Stimulated activated CD4-positive, alpha-beta T cell treated with anti-CD3 and anti-CD28 coated beads, Interleukin-4, amount 100 ng/mL, for 48 hours (primary cell): ENCODE data around the gene STK25.

ENCODE experiments used
- DNase-seq, 2 donors: peaks; one replicate each; pipeline ENCODE4 v3.0.0-alpha.2; 2020; ENCODE audit warnings: low read depth in 2 of 2

Gene STK25

DNA sequence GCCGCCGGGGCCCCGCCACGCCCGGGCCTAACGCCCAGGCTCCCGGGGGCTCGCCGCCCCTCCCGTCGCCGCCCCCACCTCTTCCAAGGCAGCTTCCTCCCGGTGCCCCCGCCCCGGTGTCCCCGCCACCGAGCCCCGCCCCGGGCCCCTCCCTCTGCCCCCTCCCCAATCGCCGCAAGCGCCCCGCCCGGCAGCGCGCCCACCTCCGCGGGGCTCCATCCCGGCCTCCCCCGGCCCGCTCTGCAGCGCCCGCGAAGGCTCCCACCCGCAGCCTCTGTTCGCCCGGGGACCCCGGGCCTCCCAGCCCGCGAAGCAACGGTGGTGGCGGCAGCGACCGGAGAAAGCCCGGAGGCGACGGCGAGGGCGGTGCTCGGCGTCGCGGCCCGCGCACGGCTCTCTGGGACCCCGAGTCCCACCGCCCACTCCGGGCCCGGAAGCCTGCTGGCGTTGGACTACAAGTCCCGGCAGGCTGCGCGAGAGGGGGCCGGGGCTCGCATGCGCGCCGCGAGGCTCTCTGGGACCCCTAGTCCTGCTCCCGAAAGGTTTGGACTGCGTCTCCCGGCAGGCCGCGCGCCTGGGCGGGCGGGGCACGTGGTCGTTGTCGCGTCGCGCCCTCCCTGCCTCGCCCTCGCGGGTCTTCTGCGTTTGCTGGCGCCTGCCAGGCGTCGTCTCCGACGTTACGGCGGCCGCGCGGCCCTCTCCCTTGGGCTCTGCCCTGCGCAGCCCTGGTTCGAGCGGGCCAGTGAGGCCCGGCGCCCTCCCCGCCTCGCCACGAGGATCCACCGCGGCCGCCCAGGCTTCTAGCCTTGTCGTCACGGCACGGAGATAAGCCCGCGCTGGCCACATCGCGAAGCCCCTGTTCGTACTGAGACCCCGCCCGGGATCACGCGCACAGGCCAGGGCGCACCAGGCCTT, at the start of gene STK25:
Gene STK25 (minus strand): TSS at position 345 of the 915 bp plus-strand sequence. CDS start 549 bp downstream, outside the sequence.
- peak; percentile 96 to 97 for DNase-seq

DNA sequence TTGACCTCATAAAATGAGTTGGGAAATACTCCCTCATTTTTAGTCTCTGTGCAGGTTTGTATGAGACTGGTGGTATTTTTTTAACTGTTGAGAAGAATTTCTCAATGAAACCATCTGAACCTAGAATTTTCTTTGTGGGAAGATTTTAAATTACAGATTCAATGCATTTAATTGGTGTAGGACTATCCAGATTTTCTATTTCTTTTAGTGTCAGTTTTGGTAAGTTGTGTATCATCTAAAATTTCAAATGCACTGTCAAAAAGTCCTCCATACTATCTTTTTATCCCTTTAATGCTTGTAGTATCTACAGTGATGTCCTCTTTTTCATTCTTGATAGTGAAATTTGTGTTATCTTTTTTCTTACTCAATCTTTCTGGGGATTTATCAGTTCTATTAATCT, 48.4 kb upstream of the STK25 start:
- no peak for DNase-seq

DNA sequence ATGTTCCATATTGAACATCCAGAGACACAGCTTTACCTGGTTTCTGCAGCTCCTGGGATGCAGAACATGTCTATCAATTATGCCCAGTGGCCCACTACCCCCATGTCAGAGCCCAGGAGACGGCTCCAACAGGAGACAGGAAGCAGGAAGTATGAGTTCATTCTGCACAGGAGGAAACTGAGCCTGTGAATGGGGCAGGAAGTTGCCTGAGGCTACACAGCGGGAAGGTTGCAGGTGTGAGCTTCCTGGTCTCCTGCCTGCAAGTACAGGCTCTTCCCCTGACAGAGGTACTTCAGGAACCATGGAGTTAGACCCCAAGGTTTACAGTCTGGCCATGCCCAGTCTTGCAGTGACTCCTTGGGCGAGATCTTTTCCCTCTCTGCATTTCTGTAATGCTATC, 47.3 kb upstream of the STK25 start:
- no peak for DNase-seq

DNA sequence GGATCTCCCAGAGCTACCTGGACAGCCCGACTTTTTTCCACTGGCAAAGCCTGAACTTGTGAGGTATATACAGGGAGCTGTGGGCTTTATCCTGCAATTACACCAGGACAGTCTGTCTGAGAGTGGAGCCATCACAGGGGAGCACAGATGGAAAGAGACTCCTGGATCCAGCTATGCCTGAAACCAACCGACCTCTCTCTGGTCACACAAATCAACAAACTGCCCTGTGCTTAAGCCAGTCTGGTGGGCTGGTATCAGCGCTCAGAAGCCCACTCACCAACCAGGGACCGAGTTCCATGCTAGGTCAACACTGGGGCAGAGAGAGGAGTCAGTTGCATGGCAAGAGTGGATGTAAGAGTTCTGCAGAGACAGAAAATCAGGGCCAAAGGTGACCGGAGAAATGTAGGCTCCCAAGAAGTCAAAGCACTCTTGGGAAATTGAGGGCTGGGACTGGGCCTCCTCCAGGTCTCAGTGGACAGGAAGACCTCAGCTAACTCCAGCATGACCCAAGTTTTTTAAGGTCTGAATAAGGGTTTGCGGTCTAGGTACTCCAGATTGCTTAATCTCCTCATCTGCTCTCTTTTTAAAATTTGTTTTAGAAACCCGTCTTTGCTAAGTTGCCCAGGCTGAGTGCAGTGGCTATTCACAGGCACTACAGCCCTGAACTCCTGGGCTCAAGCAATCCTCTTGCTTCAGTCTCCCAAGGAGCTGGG, 46.4 kb upstream of the STK25 start:
- no peak for DNase-seq

DNA sequence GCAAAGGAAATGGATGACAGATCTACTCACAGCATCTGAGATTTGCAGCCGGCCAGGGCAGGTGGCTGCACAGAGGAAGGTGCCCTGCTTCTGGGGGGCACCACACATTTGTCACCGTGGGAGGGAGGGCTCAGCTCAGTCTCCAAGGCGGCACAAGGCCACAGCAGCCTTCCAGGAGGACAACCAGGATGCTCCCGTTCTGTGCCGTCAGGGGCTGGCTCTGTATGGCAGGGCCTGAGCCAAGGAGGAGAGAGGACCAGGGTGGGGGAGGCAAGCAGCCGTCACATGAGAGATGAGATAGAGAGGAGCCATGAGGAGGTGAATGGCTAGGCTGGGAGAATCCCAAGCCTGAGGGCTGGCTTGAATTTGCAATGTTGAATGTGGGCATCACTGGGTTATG, 45.6 kb upstream of the STK25 start:
- no peak for DNase-seq

DNA sequence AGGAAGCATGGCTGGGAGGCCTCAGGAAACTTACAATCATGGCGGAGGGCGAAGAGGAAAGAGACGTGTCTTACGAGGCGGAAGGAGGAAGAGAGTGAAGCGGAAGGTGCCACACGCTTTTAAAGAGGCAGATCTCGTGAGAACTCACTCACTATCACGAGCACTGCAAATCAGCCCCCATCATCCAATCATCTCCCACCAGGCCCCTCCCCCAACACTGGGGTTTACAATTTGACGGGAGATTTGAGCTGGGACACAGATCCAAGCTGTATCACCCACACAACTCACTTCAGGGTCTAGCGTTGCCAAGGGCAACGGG, 45.1 kb upstream of the STK25 start:
- DNase-seq, result no peak

DNA sequence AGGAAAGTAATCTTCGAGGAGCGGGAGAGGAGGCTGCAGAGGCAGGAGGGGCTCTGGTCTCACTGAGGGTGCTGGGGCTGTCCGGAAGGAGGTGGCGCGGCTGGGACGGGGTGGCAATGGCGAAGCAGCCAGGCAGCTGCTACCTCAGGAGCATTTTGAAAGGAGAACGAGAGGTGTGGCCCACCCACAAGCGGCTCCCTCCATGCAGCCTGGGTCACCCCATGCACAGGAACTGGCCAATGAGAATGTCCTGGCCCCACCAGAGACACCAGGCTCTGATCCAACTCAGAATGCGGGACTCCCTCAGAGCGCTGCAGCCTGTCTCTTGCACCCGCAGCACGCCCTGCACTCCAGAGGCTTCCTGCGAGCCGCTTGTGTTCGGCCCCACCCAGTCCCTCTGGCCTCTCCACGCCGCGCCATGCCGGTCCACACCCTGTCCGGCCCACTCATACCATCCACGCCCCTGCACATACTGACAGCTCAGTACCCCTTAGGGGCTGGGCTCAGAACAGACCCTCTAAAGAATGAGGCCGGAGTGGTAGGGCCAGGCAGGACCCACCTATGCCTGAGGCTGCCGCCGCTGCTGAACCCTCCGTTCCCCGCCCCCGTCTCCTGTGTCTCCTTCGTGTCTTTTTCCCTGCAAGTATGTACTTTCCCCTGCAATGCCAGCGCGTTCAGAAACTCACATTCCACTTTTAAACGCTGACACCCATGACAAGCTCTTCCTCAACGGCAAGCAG, 43.8 kb upstream of the STK25 start:
- DNase-seq, result no peak

DNA sequence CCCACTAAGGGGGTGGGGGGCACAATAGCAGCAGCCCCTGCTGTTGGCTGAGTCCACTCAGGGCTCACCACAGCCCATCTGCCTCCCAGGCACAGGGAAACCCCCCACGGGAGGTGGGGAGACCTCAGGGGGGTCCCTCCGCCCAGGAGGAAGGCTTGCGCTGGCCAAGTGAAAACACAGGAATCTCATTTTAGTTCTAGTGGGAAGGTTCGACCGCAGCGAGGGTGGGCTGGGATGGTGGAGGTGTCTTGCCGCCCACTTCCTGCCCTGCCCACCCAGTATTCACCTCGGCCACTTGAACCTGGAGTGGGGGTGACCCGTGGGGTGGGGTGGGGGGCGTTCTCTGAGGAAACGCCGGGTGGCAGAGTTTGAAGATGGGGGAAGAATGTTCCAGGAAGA, 43.2 kb upstream of the STK25 start:
- DNase-seq, result no peak

DNA sequence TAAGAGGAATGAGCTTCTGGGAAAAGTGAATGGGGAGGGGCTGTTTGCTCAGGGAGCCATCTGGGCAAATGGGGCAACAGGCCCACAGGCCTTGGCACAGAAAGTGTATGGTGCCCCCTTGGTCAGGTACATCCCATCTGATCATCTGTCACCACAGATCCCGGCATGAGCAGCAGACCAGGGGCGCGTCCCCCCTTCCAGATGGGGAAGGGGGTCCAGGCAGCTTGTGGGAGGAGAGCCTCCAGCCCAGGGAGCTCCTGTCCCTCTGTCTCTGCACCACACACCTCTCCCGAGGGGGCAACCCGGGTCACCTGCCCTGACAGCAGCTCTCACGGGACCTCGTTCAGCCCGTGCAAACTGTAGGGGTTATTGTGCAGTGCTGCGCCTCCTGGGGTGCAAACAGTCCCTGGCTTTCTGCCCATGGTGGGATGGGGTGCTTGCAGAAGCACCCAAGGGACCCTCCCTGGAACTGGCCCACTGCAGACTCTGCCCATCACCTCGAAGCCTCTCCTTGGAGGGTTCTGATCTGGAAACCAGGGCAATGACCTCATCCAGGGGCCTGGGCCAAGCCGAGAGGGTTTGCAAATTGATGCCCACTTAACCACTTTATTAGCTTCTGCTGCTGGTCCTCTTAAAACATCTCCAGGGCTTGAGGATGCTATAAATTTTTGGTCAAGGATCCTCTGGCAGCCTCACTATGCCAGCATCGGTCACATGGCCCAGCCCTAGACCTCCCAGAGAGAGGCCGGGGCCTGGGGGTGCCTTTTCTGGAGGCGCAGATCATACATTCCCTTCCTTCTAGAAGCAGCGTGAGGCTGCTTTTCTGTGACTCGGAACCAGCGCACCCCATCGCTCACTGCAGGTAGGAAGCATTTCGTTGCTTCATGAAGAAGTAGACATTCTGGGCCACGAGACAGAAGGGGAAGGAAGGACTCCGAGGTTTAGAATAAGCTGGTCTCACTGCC, 42.5 kb upstream of the STK25 start:
- no peak for DNase-seq

DNA sequence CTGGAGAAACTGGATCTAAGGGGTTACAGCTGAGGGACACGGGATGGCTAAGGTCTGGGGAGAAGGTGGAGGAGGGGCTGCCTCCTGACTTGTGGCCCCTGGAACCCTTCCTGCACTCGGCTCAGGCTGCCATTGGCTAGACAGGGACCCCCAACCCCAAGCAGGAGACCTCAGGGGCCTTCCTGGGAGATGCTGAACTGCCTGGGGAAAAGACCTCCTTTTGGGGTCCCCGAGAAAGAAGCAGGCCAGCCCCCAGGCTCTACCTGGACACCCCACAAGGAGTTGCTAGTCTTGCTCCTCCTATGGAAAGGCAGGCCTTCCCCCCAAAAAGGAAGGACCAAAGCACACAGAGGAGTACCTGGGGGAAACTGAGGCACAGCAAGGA, 40.1 kb upstream of the STK25 start:
- DNase-seq, result no peak

DNA sequence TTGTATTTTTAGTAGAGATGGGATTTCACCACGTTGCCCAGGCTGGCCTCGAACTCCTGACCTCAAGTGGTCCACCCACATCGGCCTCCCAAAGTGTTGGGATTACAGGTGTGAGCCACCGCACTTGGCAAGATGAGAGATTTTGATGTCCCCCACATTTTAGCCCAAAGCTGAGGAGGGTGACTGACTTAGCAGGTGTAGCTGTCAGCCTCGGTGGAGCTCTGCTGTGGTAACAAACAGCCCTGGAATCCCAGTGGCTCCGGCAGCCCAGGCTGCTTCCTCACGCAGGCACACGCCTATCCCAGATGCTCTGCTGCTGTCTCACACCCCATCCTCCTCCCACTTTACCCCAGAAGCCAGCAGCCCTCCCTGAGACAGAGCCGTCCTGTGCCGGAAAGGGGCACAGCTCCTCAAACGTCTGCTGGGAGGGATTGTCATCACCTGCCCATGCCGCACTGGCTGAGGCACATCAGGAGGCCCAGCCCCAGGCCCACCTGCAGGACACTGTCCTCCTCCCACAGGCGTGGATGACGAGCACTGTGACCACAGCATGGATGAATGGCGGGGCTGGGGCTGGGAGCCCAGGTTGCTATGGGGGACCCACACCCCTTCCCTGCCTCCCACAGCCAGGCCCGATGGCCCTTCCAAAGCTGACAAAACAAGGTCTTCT, 39.5 kb upstream of the STK25 start:
- no peak for DNase-seq

DNA sequence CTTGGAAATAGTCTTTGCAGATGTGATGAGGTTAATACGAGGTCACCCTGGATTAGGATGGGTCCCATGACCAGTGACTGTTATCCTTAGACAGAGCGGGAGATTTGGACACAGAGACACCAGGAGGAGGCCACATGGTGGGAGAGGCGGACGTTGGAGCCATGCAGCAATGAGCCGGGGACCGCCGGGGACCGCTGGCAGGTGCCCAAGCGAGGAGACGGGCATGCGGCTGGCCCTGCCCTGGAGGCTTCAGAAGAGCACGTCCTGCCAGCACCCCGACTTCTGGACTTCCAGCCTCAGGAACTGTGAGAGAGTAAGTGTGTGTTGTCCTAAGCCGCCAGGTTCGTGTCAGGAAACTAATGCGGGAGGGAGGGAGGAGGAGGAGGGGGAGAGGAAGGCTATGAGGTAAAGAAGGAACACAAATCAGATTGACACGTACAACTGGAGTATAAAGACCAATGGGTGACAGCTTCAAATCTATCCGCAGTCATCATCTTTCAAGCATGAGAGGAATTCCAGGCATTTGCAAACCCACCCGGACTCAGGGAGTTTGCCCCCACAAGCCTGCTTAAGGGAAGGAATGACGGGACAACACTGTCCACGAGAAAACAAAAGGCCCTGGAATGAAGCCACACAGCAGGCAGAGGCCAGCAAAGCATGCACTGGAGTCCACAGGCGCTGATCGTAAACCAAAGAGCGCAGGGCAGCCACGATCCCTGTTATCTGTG, 38.6 kb upstream of the STK25 start:
- DNase-seq, result no peak

DNA sequence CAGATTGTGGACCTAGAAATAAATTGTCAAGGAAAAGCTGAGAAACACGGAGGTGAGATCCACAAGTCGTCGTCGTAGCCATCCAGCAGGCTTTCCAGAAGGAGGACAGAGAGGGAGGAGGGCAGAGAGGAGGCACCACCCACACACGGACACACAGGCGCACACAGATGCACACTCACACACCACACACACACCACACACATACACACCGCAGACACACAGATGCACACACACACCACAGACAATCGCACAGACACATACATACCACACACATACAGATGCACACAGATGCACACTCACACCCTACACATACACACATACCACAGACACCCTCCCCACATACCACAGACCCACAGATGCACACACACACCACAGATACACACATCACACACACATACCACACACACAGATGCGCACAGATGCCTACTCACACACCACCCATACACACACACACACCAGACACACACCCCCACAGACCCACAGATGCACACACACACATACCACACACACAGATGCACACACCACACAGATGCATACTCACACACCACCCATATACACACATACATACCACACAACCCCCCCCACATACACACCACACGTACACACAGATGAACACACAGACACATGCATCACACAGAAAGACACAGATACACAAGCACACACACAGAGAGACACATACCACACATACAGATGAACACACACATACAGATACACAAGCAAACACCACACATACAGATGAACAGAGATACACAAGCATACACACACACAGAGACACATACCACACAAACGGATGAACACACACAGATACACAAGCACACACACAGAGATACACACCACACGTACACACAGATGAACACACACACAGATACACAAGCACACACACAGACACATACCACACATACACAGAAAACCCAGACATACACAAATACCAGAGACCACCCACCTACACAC, 37.4 kb upstream of the STK25 start:
- DNase-seq, result no peak

DNA sequence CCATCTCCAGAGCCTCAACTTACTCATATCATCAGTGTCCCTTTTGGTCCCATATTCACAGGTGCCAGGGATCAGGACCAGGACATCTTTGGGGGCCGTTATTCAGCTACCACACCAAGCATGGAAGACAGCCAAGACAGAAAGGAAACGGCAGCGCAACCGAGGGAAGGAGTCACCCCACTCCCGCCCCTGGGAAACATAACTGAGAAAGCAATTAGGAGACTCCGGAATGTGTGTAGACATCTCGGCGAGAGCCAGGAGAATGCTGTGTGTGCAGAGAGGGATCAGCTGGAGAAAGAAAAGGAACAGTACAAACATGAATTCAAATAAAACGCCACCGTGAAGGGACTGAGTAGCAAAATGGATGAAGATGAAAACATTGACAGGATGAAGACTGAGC, 36.7 kb upstream of the STK25 start:
- DNase-seq, result no peak

DNA sequence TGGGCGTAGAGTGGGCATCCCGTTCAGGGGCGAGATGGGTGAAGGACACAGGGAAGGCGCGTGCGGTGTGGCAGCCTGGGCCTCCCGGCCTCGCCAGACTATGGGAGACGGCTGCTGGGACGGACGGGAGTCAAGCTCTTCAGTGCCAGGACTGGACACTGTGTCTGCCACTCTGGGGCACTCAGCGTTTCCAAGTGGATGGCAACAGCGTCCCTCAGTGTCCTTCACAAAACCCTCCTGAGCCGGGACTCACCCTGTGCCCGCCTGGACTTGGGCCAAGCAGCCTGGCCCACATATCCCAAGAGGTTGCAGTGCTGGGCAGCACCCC, 33.9 kb upstream of the STK25 start:
- DNase-seq, result no peak

DNA sequence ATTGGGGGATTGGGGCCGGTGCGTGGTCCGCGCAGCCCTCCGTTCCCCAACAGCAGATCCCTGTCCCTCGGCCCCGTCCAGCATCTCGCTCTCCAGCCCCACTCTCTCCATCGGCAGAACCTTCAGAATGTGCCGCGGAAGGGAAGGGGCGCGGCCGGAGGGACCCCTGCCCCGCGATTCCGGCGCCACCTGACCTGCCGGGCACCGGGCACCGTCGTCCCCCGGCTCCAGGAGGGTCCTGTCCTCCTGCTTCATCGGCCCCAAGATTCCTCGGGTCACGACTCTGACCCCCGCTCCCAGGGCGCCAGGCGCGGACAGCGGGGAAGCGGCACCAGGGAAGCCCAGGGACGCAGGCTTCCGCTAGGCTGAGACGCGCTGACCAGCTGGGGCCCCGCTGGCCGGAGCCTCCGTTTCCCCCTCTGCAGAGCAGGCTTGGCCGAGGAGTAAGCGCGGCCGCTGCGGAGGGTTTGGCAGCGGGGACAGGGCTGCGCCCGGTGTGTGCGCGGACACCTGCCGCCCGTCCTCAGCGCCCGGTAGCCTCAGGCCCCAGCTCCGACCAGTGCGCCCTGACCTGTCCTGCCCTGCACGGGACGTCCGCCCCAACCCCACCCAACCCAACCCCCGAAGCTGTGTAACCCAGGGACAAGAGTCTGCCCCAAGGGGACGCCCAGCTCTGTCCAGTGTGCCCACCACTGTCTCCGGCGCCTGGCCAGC, 33.3 kb upstream of the STK25 start:
- DNase-seq, result no peak

DNA sequence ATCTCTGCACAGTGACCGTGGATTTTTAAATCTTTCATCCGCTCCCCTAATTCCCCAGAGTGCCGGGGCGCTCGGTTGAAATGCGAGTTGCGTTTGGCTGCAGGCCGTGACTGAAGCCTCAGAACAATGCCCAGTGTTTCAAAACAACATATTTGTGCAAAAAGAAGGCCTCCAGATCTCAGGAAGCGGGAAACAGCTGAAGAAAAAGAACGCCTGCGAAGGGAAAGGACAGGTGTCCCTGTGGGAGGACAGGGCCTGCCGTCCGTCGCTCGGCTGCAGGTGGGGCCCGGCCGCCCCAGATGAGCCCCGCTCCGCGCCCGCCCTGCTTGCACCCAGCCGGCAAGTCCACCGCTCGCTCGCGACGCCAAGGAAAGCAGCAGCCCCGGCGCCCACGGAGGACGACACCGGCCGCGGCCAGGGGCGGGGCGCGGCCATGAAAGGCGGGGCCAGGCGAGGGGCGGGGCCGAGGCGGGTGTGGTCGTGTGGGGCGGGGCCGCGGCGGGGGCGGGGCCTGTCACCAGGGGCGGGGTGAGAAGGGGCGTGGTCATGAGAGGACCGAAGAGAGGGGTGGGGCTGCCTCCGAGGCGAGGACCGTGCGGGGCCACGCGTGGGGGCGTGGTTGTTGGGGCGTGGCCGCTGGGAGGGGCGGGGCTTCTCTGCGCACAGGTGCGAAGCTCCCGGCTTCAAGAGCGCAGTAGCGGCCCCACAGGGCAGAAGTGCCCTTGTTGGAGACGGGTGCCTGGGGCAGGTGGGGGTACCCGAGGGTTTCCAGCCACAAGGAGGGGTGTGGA, 32.6 kb upstream of the STK25 start:
- DNase-seq, result peak; percentile 50 to 82

DNA sequence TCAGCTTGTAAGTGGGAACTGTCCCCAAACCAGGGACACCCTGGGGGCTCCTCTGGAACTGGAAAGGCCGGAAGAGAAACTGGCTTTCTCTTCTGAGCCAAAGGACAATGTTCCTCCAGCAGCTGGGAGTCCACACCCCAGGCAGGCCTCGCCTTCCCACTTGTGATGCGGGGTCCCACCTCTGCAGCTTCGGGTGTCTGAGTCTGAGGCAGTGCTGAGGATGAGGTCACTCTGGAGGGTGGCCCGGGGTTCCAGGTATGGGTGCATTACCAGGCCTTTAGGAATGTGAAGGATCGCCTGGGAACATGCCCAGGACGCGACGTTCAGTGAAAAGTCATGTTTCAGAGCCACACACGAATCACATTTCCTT, 32.0 kb upstream of the STK25 start:
- no peak for DNase-seq
